GM23338 (cell line): Measurements from ENCODE around the gene RPS21. TPM values are rescaled to one million over a fixed set of nuclear protein-coding genes. Genes with fewer than 3 reads are reported as not detected.
"Not testable (repeated sequence)": the region's sequence is repeated elsewhere in the genome, so short reads cannot be mapped to it uniquely, and the experiment has no call there.

Experiments
- ATAC-seq: fragments of 200-7000 bp; cut with Tn5 transposase; 3 replicates; pipeline ENCODE4 v1.9.1; 2020
- DNase-seq: peaks from one replicate; pipeline ENCODE4 v3.0.0-alpha.2; 2015; ENCODE audit warnings: low spot score
- H2AFZ ChIP-seq: fragments of 200-600 bp; sonication (generic); 2 replicates; pipeline ENCODE4 v1.8.0; 2016; ENCODE audit warnings: antibody characterized with exemption, mild to moderate bottlenecking, moderate library complexity
- H3F3A ChIP-seq: fragments of 200-600 bp; sonication (generic); replicated peaks from 2 replicates; pipeline ENCODE4 v1.8.0; 2017; ENCODE audit warnings: antibody characterized with exemption, mixed run types, low read depth
- H3K27ac ChIP-seq: fragments of 200-600 bp; sonication (generic); 2 replicates; pipeline ENCODE4 v1.6.1; 2016; ENCODE audit warnings: low read depth
- H3K27me3 ChIP-seq: fragments of 200-600 bp; sonication (generic); 2 replicates; pipeline ENCODE4 v1.8.0; 2016; ENCODE audit warnings: mild to moderate bottlenecking, mixed run types, moderate library complexity; ENCODE audit not compliant: insufficient read depth
- H3K36me3 ChIP-seq: fragments of 200-600 bp; sonication (generic); 2 replicates; pipeline ENCODE4 v1.8.0; 2016; ENCODE audit warnings: mild to moderate bottlenecking; ENCODE audit not compliant: insufficient read depth
- H3K4me1 ChIP-seq: fragments of 200-600 bp; sonication (generic); 2 replicates; pipeline ENCODE4 v1.8.0; 2016; ENCODE audit warnings: mild to moderate bottlenecking, moderate library complexity; ENCODE audit not compliant: insufficient read depth
- H3K4me2 ChIP-seq: fragments of 200-600 bp; sonication (generic); 2 replicates; pipeline ENCODE4 v1.7.1; 2017; ENCODE audit warnings: mixed run types
- H3K4me3 ChIP-seq: fragments of 200-600 bp; sonication (generic); 2 replicates; pipeline ENCODE4 v1.6.1; 2016; ENCODE audit warnings: mixed run types
- H3K79me2 ChIP-seq: fragments of 200-600 bp; sonication (generic); replicated peaks from 2 replicates; pipeline ENCODE4 v1.8.0; 2017; ENCODE audit warnings: mild to moderate bottlenecking; ENCODE audit not compliant: insufficient read depth
- H3K9me2 ChIP-seq: fragments of 200-600 bp; sonication (generic); 2 replicates; pipeline ENCODE4 v1.8.0; 2017; ENCODE audit not compliant: insufficient read depth
- H4K20me1 ChIP-seq: fragments of 200-600 bp; sonication (generic); replicated peaks from 2 replicates; pipeline ENCODE4 v1.8.0; 2017; ENCODE audit warnings: mild to moderate bottlenecking; ENCODE audit not compliant: insufficient read depth
- H3K27ac Mint-ChIP-seq: 2 replicates; pipeline ENCODE4 v1.8.0; 2020; ENCODE audit warnings: inconsistent platforms, mild to moderate bottlenecking, moderate library complexity, mixed read lengths
- H3K27me3 Mint-ChIP-seq: 3 replicates; pipeline ENCODE4 v1.8.0; 2022; ENCODE audit warnings: low read depth, mild to moderate bottlenecking, moderate library complexity, mixed read lengths, inconsistent platforms; ENCODE audit not compliant: insufficient read depth, poor library complexity
- H3K36me3 Mint-ChIP-seq: 3 replicates; pipeline ENCODE4 v1.8.0; 2021; ENCODE audit warnings: low read depth, mild to moderate bottlenecking, inconsistent platforms, moderate library complexity, mixed read lengths
- H3K4me1 Mint-ChIP-seq: 3 replicates; pipeline ENCODE4 v1.8.0; 2020; ENCODE audit warnings: mild to moderate bottlenecking, inconsistent platforms, mixed read lengths
- H3K4me3 Mint-ChIP-seq: 3 replicates; pipeline ENCODE4 v1.8.0; 2021; ENCODE audit warnings: moderate library complexity, mild to moderate bottlenecking, inconsistent platforms, mixed read lengths
- H3K9me3 Mint-ChIP-seq: 3 replicates; pipeline ENCODE4 v1.8.0; 2020; ENCODE audit warnings: moderate library complexity, mild to moderate bottlenecking, inconsistent platforms, mixed read lengths
- CREB1 ChIP-seq: fragments of 250-450 bp; sonication (Bioruptor Pico); IDR thresholded peaks from 2 replicates; pipeline ENCODE4 v1.5.0; 2020; ENCODE audit warnings: low read depth, mild to moderate bottlenecking, moderate library complexity
- ETS1 ChIP-seq: IDR thresholded peaks from 2 replicates; pipeline ENCODE4 v1.6.1; 2016; ENCODE audit warnings: antibody characterized with exemption
- EZH2phosphoT487 ChIP-seq: fragments of 200-600 bp; sonication (generic); IDR thresholded peaks from one replicate; pipeline ENCODE4 v1.8.1; 2018; ENCODE audit warnings: antibody characterized with exemption; ENCODE audit not compliant: unreplicated experiment
- JUNB ChIP-seq: IDR thresholded peaks from one replicate; pipeline ENCODE4 v1.6.1; 2016; ENCODE audit warnings: antibody characterized with exemption; ENCODE audit not compliant: unreplicated experiment
- NANOG ChIP-seq: IDR thresholded peaks from 2 replicates; pipeline ENCODE4 v1.6.1; 2016; ENCODE audit warnings: antibody characterized with exemption, borderline replicate concordance
- POLR2AphosphoS5 ChIP-seq: IDR thresholded peaks from 2 replicates; pipeline ENCODE4 v1.6.1; 2016; ENCODE audit warnings: antibody characterized with exemption, low read depth
- REST ChIP-seq: IDR thresholded peaks from one replicate; pipeline ENCODE4 v1.6.1; 2018; ENCODE audit warnings: antibody characterized with exemption; ENCODE audit not compliant: unreplicated experiment
- STAT1 ChIP-seq: IDR thresholded peaks from one replicate; pipeline ENCODE4 v1.6.1; 2016; ENCODE audit warnings: antibody characterized with exemption; ENCODE audit not compliant: unreplicated experiment
- ZNF114 ChIP-seq: fragments of 250-450 bp; sonication (Bioruptor Pico); IDR thresholded peaks from 2 replicates; pipeline ENCODE4 v1.5.0; 2020; ENCODE audit warnings: mild to moderate bottlenecking, moderate library complexity
- ZNF331 ChIP-seq: fragments of 250-450 bp; sonication (Bioruptor Pico); IDR thresholded peaks from 2 replicates; pipeline ENCODE4 v1.5.0; 2020; ENCODE audit warnings: low read depth, mild to moderate bottlenecking, moderate library complexity
- ZNF462 ChIP-seq: fragments of 250-450 bp; sonication (Bioruptor Pico); IDR thresholded peaks from 2 replicates; pipeline ENCODE4 v1.5.0; 2020; ENCODE audit warnings: mild to moderate bottlenecking, moderate library complexity
- polyA plus RNA-seq: library from polyadenylated mRNA; unstranded; fragments of >200 nt; fragmentation: Nextera tagmentation; extraction: Ambion mirVana; gene quantifications from 2 replicates; pipeline ENCODE4 v1.2.1, GENCODE V29; 2016
- total RNA-seq: library from RNA; depleted of rRNA; stranded (reverse); fragments of >200 nt; shearing (Covaris generic); gene quantifications from 2 replicates; pipeline ENCODE4 v1.2.3, GENCODE V29; 2014

The RPS21 gene
- total and polyA plus RNA-seq, 2 experiments from 2014 or later, result 759 to 2,298 TPM

- Mint-ChIP-seq H3K27me3 (peaks cover 24% of the 10 kb centered on the region), H3K27ac (no peak overlapping the region), H3K9me3 (no peaks in the 10 kb centered on the region; the same call in 2 of the 3 replicates), H3K36me3 (peaks cover 2% of the 10 kb centered on the region; the same call in 2 of the 3 replicates), H3K4me3 (no peak overlapping the region; the same call in 2 of the 3 replicates), H3K4me1 (peaks cover 42% of the 10 kb centered on the region)
- Histone ChIP-seq H4K20me1 (no peaks in the 10 kb centered on the region), H3K79me2 (no peaks in the 10 kb centered on the region), H3K9me2 (no peaks in the 10 kb centered on the region), H3K27me3 (no peaks in the 10 kb centered on the region), H3K36me3 (no peaks in the 10 kb centered on the region), H3K27ac (no peak overlapping the region), H3K4me2 (no peak overlapping the region), H3K4me1 (peaks cover 37% of the 10 kb centered on the region), H2AFZ (no peak overlapping the region), H3K4me3 (no peak overlapping the region), H3F3A (peaks cover 13% of the 10 kb centered on the region; the same call in 1 of the 2 replicates)
- no peak for ATAC-seq
- no peak for DNase-seq
- TF ChIP-seq ETS1 (no peak), POLR2AphosphoS5 (no peak), CREB1 (CRISPR knock-in tag) (no peak), NANOG (no peak), REST (no peak), EZH2phosphoT487 (no peak), ZNF114 (no peak), ZNF331 (no peak), JUNB (no peak), ZNF462 (no peak), STAT1 (no peak)
These were observed 14.6 kb upstream of the RPS21 start for GRCh38 chr20:62372042-62372993.

- Histone ChIP-seq H3K4me1 (peaks cover 30% of the 10 kb centered on the region), H3F3A (peaks cover 13% of the 10 kb centered on the region; the same call in 1 of the 2 replicates)
- peak overlapping the region; percentile 87; the same call in 1 of the 2 replicates for H3K27ac Mint-ChIP-seq
- H3K9me2 ChIP-seq, ATAC-seq, H3K36me3 Mint-ChIP-seq, DNase-seq, H3K9me3 Mint-ChIP-seq, H3K4me3 Mint-ChIP-seq, H4K20me1 ChIP-seq, H3K36me3 ChIP-seq, H3K27ac ChIP-seq, H3K4me3 ChIP-seq, H3K79me2 ChIP-seq, H3K27me3 ChIP-seq, H3K4me2 ChIP-seq, H2AFZ ChIP-seq: not testable (repeated sequence)
- peaks cover 24% of the 10 kb centered on the region for H3K27me3 Mint-ChIP-seq
- peaks cover 42% of the 10 kb centered on the region for H3K4me1 Mint-ChIP-seq
These were observed 13.2 kb upstream of the RPS21 start for GRCh38 chr20:62373631-62374179.
